Vagina (tissue), 2 donors: Measurements from ENCODE around the gene SOX9.

Source experiments
- CTCF ChIP-seq, 3 experiments: fragments of 450-650 bp in 2 of 3; fragments of 200-600 bp in 1 of 3; sonication (generic) in 1 of 3; IDR thresholded peaks; one replicate each; pipeline ENCODE4 v1.5.1; 2017 to 2019; ENCODE audit warnings: antibody characterized with exemption in 3 of 3, mild to moderate bottlenecking in 2 of 3, moderate library complexity in 2 of 3
- POLR2A ChIP-seq, 2 donors: fragments of 450-650 bp; IDR thresholded peaks; one replicate each; pipeline ENCODE4 v1.6.1; 2017; ENCODE audit warnings: antibody characterized with exemption in 2 of 2, mild to moderate bottlenecking in 2 of 2, moderate library complexity in 2 of 2
- POLR2AphosphoS5 ChIP-seq, 2 donors: sonication (generic); formaldehyde crosslinking; IDR thresholded peaks; one replicate each; pipeline ENCODE4 v1.9.0; 2017; ENCODE audit warnings: antibody characterized with exemption in 2 of 2, mild to moderate bottlenecking in 2 of 2, low read depth in 1 of 2; ENCODE audit not compliant: insufficient read depth in 1 of 2

- TF ChIP-seq POLR2A (IDR thresholded peaks at IDR 0.05) = no peak
- no peak for TF ChIP-seq CTCF (IDR thresholded peaks at IDR 0.05)
- no peak for TF ChIP-seq POLR2AphosphoS5 (IDR thresholded peaks at IDR 0.05; ENCODE audit: insufficient read depth in 1 of 2, low read depth in 1 of 2)
Observed at GRCh38 chr17:72137161-72137560, 16.3 kb downstream of the SOX9 start.
